HEK293 (cell line): ENCODE data around the gene SLAMF9.
A peak's percentile ranks its signal among the peaks of the same experiment; 100 is the strongest.

Experiments used
- CTCF ChIP-seq: fragments of 450-650 bp; formaldehyde crosslinking; IDR thresholded peaks from 2 replicates; pipeline ENCODE4 v1.5.1; 2016; ENCODE audit warnings: missing biosample characterization, missing genetic modification characterization
- OSR2 ChIP-seq: fragments of 450-650 bp; formaldehyde crosslinking; IDR thresholded peaks from 2 replicates; pipeline ENCODE4 v1.5.1; 2016; ENCODE audit warnings: missing biosample characterization, missing genetic modification characterization
- PBX3 ChIP-seq: sonication (generic); formaldehyde crosslinking; IDR thresholded peaks from 2 replicates; pipeline ENCODE4 v1.8.1; 2022; ENCODE audit warnings: mild to moderate bottlenecking, moderate library complexity, missing genetic modification reagents
- PRDM4 ChIP-seq: fragments of 450-650 bp; formaldehyde crosslinking; IDR thresholded peaks from 2 replicates; pipeline ENCODE4 v1.5.1; 2017; ENCODE audit warnings: missing biosample characterization, missing genetic modification characterization
- ZBTB48 ChIP-seq: fragments of 450-650 bp; formaldehyde crosslinking; IDR thresholded peaks from 2 replicates; pipeline ENCODE4 v1.5.1; 2016; ENCODE audit warnings: missing biosample characterization, missing genetic modification characterization
- ZBTB7A ChIP-seq: fragments of 450-650 bp; formaldehyde crosslinking; IDR thresholded peaks from 2 replicates; pipeline ENCODE4 v1.5.1; 2016; ENCODE audit warnings: low read depth, missing biosample characterization, missing genetic modification characterization
- ZNF114 ChIP-seq: fragments of 450-650 bp; formaldehyde crosslinking; IDR thresholded peaks from 2 replicates; pipeline ENCODE4 v1.5.0; 2017; ENCODE audit warnings: missing biosample characterization, missing genetic modification characterization
- ZNF121 ChIP-seq: fragments of 450-650 bp; formaldehyde crosslinking; IDR thresholded peaks from 2 replicates; pipeline ENCODE4 v1.5.1; 2016; ENCODE audit warnings: missing biosample characterization, missing genetic modification characterization
- ZNF155 ChIP-seq: fragments of 450-650 bp; formaldehyde crosslinking; IDR thresholded peaks from 2 replicates; pipeline ENCODE4 v1.5.1; 2016; ENCODE audit warnings: missing biosample characterization, missing genetic modification characterization
- ZNF174 ChIP-seq: fragments of 450-650 bp; formaldehyde crosslinking; IDR thresholded peaks from 2 replicates; pipeline ENCODE4 v1.5.0; 2017; ENCODE audit warnings: missing biosample characterization, mild to moderate bottlenecking, missing genetic modification characterization
- ZNF211 ChIP-seq: fragments of 450-650 bp; formaldehyde crosslinking; IDR thresholded peaks from 2 replicates; pipeline ENCODE4 v1.5.1; 2016; ENCODE audit warnings: low read depth, missing biosample characterization, missing genetic modification characterization
- ZNF280D ChIP-seq: fragments of 450-650 bp; formaldehyde crosslinking; IDR thresholded peaks from 2 replicates; pipeline ENCODE4 v1.5.1; 2016; ENCODE audit warnings: missing biosample characterization, missing genetic modification characterization
- ZNF311 ChIP-seq: fragments of 450-650 bp; formaldehyde crosslinking; IDR thresholded peaks from 2 replicates; pipeline ENCODE4 v1.5.1; 2017; ENCODE audit warnings: missing biosample characterization, missing genetic modification characterization, borderline replicate concordance
- ZNF549 ChIP-seq: fragments of 450-650 bp; IDR thresholded peaks from 2 replicates; pipeline ENCODE4 v1.5.1; 2018; ENCODE audit warnings: missing biosample characterization, missing genetic modification characterization, mild to moderate bottlenecking, inconsistent platforms, moderate library complexity
- ZNF629 ChIP-seq: fragments of 450-650 bp; formaldehyde crosslinking; IDR thresholded peaks from 2 replicates; pipeline ENCODE4 v1.5.1; 2017; ENCODE audit warnings: missing biosample characterization, missing genetic modification characterization
- ZNF660 ChIP-seq: fragments of 450-650 bp; IDR thresholded peaks from 2 replicates; pipeline ENCODE4 v1.5.1; 2018; ENCODE audit warnings: missing biosample characterization, mild to moderate bottlenecking, missing genetic modification characterization
- ZNF768 ChIP-seq: fragments of 450-650 bp; formaldehyde crosslinking; IDR thresholded peaks from 2 replicates; pipeline ENCODE4 v1.5.1; 2018; ENCODE audit warnings: missing biosample characterization, mild to moderate bottlenecking, missing genetic modification characterization
- ZNF777 ChIP-seq: fragments of 450-650 bp; formaldehyde crosslinking; IDR thresholded peaks from 2 replicates; pipeline ENCODE4 v1.5.1; 2017; ENCODE audit warnings: missing biosample characterization, missing genetic modification characterization, borderline replicate concordance
- TF ChIP-seq, protein P1 (sequence below): fragments of 450-650 bp; formaldehyde crosslinking; IDR thresholded peaks from 2 replicates; pipeline ENCODE4 v1.5.1; 2016; ENCODE audit warnings: missing biosample characterization, missing genetic modification characterization, low read depth
- TF ChIP-seq, protein P2 (sequence below): fragments of 450-650 bp; formaldehyde crosslinking; IDR thresholded peaks from 2 replicates; pipeline ENCODE4 v1.5.1; 2016; ENCODE audit warnings: missing biosample characterization, missing genetic modification characterization
- TF ChIP-seq, protein P3 (sequence below): fragments of 450-650 bp; formaldehyde crosslinking; IDR thresholded peaks from 2 replicates; pipeline ENCODE4 v1.5.1; 2017; ENCODE audit warnings: missing biosample characterization, missing genetic modification characterization

SLAMF9 gene

DNA sequence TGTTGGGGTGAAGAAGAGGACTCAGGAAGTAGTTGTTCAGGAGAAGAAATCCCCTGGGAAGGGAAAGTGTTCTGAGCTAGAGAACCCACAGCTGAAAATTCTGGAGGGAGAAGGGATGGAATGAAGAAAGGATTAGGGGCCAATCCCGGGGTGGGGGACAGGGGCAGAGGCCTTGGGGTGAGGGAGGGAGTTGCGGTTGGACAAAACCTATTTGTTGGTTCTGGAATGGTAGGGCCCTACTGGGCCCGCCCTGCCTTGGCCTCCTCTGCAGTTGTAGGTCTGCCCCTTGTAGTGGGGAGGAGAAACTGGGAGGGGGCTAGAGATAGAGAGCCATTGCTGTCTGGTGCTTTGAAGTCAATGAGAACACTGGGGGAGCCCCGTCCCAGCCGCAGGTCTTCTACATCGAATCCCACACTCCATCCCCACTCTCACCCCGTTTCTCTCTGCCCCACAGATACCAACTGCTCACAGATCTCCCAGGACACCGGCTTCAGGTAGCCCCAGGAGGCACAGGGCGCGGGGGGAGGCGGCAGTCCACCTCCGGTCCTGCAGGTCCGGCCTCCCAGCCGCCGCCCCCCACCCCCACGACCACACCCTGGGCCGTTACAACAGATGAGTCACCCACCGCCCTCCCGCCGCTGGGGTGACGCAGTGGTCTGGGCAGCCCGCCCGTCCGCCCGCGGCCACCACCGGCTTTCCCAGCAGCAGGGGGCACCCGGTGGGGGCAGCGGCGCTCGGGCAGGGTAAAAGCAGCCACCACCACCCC is 29.8 kb downstream of the SLAMF9 start (continued):
- TF ChIP-seq ZNF280D (tag by site-specific recombination) (no peak), ZNF174 (no peak), ZNF211 (tag by site-specific recombination) (no peak), PBX3 (CRISPR knock-in tag) (no peak; the same call in 1 of the 2 replicates), PRDM4 (tag by site-specific recombination) (peak; percentile 89), ZNF155 (tag by site-specific recombination) (no peak), ZNF311 (tag by site-specific recombination) (no peak), CTCF (tag by site-specific recombination) (peak; percentile 73), ZNF549 (no peak), ZNF777 (no peak), ZNF114 (tag by site-specific recombination) (no peak), ZBTB7A (tag by site-specific recombination) (peak; percentile 40; the same call in 1 of the 2 replicates), ZBTB48 (no peak), OSR2 (peak; percentile 70), ZNF121 (tag by site-specific recombination) (no peak; the same call in 1 of the 2 replicates), ZNF768 (tag by site-specific recombination) (no peak), ZNF629 (tag by site-specific recombination) (peak; percentile 95), ZNF660 (tag by site-specific recombination) (peak; percentile 83)
- TF ChIP-seq, protein P1, sequence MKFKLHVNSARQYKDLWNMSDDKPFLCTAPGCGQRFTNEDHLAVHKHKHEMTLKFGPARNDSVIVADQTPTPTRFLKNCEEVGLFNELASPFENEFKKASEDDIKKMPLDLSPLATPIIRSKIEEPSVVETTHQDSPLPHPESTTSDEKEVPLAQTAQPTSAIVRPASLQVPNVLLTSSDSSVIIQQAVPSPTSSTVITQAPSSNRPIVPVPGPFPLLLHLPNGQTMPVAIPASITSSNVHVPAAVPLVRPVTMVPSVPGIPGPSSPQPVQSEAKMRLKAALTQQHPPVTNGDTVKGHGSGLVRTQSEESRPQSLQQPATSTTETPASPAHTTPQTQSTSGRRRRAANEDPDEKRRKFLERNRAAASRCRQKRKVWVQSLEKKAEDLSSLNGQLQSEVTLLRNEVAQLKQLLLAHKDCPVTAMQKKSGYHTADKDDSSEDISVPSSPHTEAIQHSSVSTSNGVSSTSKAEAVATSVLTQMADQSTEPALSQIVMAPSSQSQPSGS (tag by site-specific recombination) = peak; percentile 88
- TF ChIP-seq, protein P2, sequence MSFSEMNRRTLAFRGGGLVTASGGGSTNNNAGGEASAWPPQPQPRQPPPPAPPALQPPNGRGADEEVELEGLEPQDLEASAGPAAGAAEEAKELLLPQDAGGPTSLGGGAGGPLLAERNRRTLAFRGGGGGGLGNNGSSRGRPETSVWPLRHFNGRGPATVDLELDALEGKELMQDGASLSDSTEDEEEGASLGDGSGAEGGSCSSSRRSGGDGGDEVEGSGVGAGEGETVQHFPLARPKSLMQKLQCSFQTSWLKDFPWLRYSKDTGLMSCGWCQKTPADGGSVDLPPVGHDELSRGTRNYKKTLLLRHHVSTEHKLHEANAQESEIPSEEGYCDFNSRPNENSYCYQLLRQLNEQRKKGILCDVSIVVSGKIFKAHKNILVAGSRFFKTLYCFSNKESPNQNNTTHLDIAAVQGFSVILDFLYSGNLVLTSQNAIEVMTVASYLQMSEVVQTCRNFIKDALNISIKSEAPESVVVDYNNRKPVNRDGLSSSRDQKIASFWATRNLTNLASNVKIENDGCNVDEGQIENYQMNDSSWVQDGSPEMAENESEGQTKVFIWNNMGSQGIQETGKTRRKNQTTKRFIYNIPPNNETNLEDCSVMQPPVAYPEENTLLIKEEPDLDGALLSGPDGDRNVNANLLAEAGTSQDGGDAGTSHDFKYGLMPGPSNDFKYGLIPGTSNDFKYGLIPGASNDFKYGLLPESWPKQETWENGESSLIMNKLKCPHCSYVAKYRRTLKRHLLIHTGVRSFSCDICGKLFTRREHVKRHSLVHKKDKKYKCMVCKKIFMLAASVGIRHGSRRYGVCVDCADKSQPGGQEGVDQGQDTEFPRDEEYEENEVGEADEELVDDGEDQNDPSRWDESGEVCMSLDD (tag by site-specific recombination) = peak; percentile 92
- TF ChIP-seq, protein P3, sequence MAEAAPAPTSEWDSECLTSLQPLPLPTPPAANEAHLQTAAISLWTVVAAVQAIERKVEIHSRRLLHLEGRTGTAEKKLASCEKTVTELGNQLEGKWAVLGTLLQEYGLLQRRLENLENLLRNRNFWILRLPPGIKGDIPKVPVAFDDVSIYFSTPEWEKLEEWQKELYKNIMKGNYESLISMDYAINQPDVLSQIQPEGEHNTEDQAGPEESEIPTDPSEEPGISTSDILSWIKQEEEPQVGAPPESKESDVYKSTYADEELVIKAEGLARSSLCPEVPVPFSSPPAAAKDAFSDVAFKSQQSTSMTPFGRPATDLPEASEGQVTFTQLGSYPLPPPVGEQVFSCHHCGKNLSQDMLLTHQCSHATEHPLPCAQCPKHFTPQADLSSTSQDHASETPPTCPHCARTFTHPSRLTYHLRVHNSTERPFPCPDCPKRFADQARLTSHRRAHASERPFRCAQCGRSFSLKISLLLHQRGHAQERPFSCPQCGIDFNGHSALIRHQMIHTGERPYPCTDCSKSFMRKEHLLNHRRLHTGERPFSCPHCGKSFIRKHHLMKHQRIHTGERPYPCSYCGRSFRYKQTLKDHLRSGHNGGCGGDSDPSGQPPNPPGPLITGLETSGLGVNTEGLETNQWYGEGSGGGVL (tag by site-specific recombination) = peak; percentile 98
